Stimulated activated CD4-positive, alpha-beta T cell treated with anti-CD3 and anti-CD28 coated beads, Interleukin-4, amount 100 ng/mL, for 1 hour (primary cell): Measurements from ENCODE around the gene CCSER1.
"Not testable (repeated sequence)": the region's sequence is repeated elsewhere in the genome, so short reads cannot be mapped to it uniquely, and the experiment has no call there.

Experiments
- DNase-seq: peaks from one replicate; pipeline ENCODE4 v3.0.0-alpha.2; 2020

The CCSER1 gene

GRCh38 chr4:91220315-91220714 lies 1093.1 kb downstream of the CCSER1 start:
- no peak for DNase-seq

DNA sequence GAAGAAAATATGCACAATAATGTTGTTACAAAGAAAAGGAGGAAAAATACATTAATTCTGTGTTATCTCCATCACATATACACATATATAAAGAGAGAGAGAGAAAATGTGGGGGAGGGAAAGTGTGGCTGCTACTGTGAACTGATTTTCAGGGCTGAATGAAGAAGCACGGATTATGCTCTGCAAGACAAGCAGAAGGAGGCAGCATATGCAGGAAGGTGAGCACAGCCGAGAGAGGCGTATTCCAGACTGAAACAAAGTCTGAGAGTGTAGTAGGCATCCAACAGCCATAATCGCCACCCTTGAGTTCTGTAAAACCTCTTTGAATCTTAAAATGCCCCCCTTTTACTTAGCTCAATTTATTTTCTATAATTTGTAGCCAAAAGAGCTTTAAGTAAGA lies 1094.8 kb downstream of the CCSER1 start:
- DNase-seq: no peak

GRCh38 chr4:91226867-91227266 lies 1099.7 kb downstream of the CCSER1 start:
- DNase-seq: no peak

DNA sequence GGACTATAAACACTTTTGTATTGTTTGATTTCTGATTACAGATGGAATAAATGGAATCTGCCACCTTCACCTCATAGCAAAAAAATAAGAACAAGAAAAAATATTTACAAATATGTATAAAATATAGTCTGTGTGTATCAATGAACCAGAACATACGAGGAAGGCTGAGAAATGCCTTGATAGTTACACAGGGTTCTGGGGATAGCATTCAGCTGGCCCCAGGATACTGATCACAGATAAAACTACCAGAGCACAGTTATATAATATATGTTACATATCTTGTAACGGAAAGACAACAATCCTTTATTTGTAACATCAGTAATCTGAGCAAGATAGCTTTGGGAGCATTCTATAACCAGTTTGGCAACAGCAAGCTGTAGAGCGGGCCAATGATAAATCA lies 1101.5 kb downstream of the CCSER1 start:
- DNase-seq: no peak

DNA sequence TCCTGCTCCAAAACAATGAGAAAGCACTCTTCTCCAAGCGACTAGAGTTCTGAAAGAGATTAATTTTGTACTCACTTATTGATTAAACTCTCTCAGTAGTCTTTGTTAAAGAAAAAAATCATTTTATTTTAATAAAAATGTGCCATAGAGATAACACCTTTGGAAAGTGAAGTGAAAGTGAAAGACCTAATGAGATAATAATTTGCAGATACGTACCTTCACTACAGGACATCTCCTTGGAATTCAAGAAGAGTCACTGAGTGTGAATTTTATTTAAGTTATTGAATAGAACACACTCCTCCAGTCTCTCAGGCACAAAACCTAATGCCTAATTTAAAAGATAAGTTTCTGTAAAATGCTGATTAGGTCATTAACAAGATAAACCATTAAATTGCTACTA lies 1106.0 kb downstream of the CCSER1 start:
- no peak for DNase-seq

DNA sequence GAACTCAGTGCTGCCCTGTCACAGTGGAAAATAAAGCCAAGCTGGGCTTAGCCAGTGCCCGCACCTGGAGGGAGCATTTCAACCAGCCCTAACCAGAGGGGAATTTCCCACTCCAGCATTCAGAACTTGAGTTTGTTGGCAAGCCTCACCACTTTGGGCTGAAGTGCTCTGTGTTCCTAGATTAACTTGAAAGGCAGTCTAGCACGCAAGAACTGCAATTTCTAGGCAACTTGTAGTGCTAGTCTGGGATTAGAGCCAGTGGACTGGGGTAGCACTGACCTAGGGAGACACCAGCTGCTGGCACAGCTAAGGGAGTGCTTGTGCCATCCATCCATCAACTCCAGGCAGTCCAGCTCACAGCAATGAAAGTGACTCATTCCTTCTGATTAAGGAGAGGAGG lies 1115.9 kb downstream of the CCSER1 start:
- no peak for DNase-seq

DNA sequence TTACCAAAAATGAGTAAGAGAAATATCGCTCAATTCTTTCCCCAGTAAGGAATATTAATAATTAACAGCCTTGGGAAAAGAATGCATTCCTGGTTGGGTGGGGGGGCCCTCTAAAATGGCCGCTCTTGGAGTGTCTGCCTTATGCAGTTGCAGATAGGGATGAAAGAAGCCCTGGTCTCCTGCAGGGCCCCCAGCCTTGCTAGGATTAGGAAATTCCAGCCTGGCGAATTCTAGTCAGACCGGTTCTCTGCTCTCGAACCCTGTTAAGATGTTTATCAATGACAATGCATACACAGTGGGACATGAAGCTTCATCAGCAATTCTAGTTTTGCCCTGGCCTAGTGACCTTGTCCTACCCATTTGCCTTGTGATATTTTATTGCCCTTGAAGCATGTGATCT lies 1128.8 kb downstream of the CCSER1 start:
- no peak for DNase-seq

DNA sequence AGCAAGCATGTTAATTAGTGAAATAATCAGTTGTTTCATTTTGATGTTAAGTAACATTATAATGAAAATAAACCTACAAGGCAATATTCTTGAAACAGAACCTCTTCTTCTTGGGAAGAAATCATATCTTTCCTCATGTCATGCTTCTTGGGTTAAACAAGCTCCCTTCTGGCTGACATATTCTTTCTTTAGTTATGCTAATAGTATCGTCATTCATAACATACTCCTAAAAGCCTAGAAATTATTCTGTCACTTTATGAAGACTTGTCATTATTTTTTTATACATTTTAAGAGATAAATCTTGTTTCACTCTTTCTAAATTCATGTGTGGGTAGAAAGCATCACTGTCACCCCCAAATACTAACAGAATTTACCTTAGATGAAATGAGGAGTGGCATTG lies 1129.6 kb downstream of the CCSER1 start:
- DNase-seq: no peak

GRCh38 chr4:91257721-91258120 lies 1130.5 kb downstream of the CCSER1 start:
- DNase-seq: no peak

DNA sequence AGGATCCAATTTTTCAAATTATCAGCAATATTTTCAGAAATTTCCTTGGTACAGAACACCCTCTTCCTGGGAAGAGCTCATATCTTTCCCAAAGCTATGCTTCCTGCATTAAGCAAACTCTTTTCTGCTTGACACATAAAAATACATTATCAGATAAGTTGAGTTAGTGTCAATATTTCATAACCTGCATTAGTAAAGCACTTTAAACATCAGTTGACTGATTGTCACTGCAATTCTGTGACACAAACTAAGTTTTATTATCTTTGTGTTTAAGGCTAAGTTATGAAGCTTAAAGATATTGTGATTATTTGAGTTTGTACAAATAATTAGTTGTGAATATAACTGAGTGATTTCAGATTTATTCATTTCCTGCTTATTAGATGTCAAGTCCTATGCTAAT lies 1131.1 kb downstream of the CCSER1 start:
- DNase-seq: no peak

DNA sequence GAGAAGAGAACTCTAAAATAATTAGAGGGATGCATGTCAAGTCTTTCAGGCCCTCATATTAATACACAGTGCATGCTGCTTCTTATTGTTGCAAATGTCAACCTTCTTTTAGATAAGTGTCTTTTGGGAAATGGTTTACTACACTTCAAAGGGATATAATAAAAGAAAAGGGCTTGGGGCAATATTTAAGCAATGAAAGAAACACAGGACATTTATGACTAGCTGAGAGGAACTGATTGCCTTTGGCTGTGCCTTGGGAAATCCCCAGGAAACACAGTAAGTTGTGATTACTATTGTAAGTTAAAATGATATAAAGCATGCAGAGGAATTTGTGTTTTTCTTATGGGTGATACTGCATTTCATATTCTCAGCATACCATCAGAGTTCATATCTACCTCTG lies 1140.3 kb downstream of the CCSER1 start:
- no peak for DNase-seq

DNA sequence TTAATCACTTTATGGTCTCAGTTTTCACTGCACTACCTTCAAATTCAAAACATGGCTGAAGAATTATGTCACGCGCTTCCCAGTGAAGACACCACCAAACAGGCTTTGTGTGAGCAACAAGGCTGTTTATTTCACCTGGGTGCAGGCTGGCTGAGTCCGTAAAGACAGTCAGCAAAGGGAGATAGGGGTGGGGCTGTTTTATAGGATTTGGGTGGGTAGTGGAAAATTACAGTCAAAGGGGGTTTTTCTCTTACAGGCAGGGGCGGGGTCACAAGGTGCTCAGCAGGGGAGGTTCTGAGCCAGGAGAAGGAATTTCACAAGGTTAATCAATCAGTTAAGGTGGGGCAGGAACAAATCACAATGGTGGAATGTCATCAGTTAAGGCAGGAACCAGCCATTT lies 1141.3 kb downstream of the CCSER1 start:
- DNase-seq: not testable (repeated sequence)

GRCh38 chr4:91268913-91269312 lies 1141.7 kb downstream of the CCSER1 start:
- no peak for DNase-seq

DNA sequence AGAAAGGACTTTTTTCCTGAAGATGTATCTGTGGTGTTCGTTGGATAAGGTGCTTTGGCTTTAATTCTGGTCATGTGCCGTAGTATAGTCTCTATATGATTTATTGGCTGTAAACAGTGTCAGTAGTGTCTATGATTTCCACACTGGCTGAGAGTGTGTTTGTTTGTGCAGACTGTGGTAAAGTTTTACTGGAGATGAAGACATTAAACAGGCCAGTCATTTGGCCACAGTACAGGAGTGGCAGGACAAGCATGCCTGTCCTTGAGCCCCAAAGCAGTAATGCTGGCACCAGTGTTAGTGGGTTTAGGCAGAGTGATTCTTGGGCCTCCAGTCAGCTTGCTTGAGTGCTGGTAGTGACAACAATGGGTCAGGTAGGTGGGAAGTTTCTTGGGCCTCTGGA lies 1152.7 kb downstream of the CCSER1 start:
- no peak for DNase-seq

DNA sequence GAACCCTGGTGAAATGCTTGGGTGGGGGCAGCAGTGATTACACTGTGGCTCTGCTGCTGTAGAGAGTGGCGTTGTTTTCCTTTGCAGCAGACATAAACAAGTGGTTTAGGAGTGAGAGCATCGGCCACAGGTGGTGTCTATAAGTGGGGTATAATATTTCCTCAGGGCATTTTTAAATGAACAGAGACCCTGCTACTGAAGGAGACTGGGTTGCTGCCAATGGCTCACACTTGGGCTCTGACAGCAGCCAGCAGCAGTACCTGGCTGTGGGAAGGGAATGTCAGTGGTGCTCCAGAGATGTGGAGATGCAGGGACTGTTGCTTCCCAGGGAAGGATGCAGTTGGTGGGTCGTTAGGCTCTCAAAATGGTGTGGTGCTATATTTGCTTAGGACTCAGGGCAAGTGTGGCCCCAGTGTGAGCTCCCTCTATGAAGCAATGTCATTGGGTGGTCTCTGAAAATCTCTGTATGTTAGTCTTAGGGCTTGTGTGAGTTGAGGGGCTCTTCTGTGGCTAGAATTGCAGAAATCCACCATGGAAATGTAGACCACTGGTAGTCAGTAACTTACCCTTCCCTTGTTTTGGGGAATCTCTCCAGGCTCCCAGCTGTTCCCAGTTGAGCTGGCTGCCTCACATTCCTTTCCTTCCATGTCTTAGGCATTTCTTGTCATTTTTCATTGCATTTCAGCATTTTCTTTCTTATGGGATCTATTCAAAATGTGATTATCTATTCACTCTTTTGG lies 1153.5 kb downstream of the CCSER1 start:
- no peak for DNase-seq

DNA sequence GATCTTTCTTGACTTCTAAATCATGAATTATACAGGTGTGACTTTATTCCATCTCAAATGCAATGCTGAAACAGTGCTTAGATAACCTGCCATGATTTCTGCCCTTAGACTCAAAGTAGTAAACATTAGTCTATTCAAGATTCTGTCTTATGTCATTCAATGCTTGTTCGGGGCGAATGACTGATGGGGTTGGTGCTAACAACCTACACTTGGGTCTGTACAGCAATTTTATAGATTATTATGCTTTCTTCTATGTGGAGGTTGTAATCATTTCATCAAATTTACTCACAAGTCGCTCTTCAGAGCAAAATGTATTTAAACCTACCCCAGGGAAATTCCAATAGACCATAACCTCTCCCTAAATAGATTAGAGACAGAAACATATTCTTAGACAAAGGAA lies 1155.0 kb downstream of the CCSER1 start:
- DNase-seq: no peak

DNA sequence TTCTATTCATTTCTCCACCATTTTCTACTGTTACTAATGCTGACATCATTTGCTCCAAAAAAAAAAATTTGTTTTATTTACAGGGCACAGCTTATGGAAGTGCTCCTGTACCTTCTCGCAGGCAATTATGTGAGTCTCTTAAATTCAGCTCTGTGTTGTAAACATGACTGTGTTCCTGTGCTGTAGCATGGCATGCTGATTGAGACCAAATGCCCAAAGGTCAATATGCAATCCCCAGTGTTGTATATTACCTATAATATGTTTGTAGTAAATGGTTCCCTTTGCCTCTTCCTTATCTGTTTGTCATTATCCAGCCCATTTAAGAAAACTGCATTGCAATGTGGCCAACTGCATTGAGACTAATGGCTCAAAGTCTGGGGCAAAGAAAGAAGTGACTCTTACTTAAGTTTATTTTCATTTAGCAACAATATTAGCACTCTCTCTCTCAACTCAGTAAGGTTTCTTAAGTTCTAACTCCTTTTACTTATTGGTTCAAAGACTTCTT lies 1156.6 kb downstream of the CCSER1 start:
- DNase-seq: no peak

DNA sequence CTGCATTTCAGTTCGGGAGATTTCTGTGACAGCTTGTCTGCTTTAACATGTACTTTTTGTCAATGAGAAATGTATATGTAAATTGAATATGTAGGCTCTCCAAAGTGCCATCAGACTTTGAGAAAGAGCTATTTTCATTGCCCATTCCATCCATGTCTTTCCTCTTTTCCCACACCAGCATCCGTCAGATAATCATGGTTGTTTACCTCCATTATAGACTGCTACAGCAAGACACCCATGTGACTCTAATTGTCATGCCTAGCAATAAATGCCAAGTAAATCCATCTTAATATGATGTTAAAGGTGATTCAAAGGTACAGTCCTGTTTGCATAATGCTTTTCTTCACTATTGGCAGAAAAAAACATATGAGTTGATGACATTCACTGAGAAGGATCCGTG lies 1157.3 kb downstream of the CCSER1 start:
- DNase-seq: no peak

DNA sequence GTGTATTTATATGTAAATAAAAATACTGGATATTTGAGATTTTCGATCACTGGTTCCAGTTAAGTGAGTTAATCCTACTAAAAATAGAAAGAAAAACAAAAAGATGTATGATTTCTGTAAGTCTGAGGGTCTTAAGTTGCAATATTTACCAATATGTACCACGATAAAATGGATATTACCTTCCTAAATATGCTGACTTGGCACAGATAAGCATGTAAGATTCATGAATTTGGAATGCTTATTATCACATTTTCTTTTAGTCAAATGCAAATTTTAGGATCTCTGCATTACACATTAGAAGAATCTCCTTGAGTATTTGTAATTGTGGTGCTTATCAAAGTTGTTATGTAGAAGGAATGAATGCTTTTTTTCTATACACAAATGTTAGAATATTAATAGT lies 1158.3 kb downstream of the CCSER1 start:
- DNase-seq: no peak

GRCh38 chr4:91288702-91289311 lies 1161.6 kb downstream of the CCSER1 start:
- DNase-seq: no peak

DNA sequence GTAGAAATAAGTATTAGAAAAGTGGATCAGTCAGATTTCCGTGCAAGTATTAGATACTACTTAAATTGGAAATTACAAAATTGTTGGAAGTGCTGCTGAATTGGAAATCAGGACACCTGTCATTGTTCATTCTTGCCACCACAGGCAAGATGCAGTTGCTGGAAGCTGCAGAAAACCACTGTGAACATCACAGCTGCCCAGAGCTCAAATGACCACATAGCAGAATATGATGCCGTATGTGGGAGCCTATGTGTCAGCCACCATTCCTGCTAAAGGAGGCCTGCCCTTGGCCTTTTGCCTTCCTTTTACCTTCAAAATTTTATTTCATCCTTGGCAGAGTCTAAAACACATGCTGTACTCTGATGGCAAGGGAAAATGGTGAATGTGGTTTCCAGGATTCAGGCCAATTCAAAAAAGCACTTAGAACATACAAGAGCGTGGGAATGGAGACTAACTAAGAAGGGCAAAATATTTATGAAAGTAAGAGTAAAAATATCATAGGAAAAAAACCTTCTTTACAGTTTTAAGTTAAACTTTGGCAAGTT lies 1171.0 kb downstream of the CCSER1 start:
- no peak for DNase-seq

- no peak for DNase-seq
These were observed 1171.6 kb downstream of the CCSER1 start for GRCh38 chr4:91298824-91299223.

DNA sequence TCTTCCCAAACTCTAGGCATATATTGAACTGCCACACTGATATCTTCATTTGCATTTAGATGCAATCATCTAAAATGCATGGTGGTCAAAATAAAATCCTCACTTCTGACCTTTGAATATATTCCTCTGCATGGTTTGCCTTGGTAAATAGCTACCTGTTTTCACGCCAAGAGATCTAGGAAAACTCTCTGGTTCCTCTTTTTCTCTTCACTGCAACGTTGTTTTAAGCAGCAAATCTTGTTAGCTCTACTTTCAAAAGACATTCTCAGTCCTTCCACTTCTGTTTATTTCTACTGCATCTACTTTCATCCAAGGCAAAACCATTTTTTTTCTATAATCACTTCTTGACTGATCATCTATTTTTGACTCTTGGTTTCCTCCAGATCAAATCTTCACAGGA lies 1174.9 kb downstream of the CCSER1 start:
- DNase-seq: no peak

- no peak for DNase-seq
These were observed 1177.1 kb downstream of the CCSER1 start for GRCh38 chr4:91304292-91304691.

- no peak for DNase-seq
These were observed 1190.2 kb downstream of the CCSER1 start for GRCh38 chr4:91317434-91317833.
